ENCODE results near the gene SCIMP.
"Not testable (repeated sequence)": the region's sequence is repeated elsewhere in the genome, so short reads cannot be mapped to it uniquely, and the experiment has no call there.

Gene SCIMP

GRCh38 chr17:5237541-5238016 is 2.9 kb upstream of the SCIMP start:
- DNase-seq: no peak

- DNase-seq: no peak
Measured at GRCh38 chr17:5236938-5237540, 2.4 kb upstream of the SCIMP start.

- not testable (repeated sequence) for DNase-seq
Measured at GRCh38 chr17:5233492-5233891, 1.2 kb downstream of the SCIMP start.

GRCh38 chr17:5226940-5227878 is 7.5 kb downstream of the SCIMP start:
- DNase-seq: no peak

GRCh38 chr17:5225668-5226457 is 8.8 kb downstream of the SCIMP start:
- DNase-seq: no peak

- DNase-seq: not testable (repeated sequence)
Measured at GRCh38 chr17:5221912-5222311, 12.7 kb downstream of the SCIMP start.

GRCh38 chr17:5220074-5220473 is 14.6 kb downstream of the SCIMP start:
- no peak for DNase-seq

- DNase-seq: no peak
Measured at GRCh38 chr17:5219536-5219935, 15.1 kb downstream of the SCIMP start.

GRCh38 chr17:5217562-5217961 is 17.1 kb downstream of the SCIMP start:
- DNase-seq: not testable (repeated sequence)

- DNase-seq: no peak
Measured at GRCh38 chr17:5211458-5211857, 23.2 kb downstream of the SCIMP start.

GRCh38 chr17:5210614-5211252 is 23.9 kb downstream of the SCIMP start:
- no peak for DNase-seq

GRCh38 chr17:5210091-5210490 is 24.6 kb downstream of the SCIMP start:
- DNase-seq: no peak

GRCh38 chr17:5209396-5209795 is 25.3 kb downstream of the SCIMP start:
- no peak for DNase-seq

GRCh38 chr17:5203908-5204294 is 30.8 kb downstream of the SCIMP start:
- no peak for DNase-seq

GRCh38 chr17:5203178-5203907 is 31.3 kb downstream of the SCIMP start:
- no peak for DNase-seq

- no peak for DNase-seq
Measured at GRCh38 chr17:5201011-5201410, 33.6 kb downstream of the SCIMP start.

- no peak for DNase-seq
Measured at GRCh38 chr17:5200360-5200759, 34.3 kb downstream of the SCIMP start.

- DNase-seq: no peak
Measured at GRCh38 chr17:5198472-5198871, 36.2 kb downstream of the SCIMP start.

- DNase-seq: no peak
Measured at GRCh38 chr17:5194346-5194745, 40.3 kb downstream of the SCIMP start.

GRCh38 chr17:5191541-5192417 is 42.9 kb downstream of the SCIMP start, which contains the start of gene ZNF594:
Gene ZNF594, minus strand, starts transcription at chr17:5191868. Its CDS starts 7,612 bp downstream, at chr17:5184256.
- peak; percentile 95 for DNase-seq

GRCh38 chr17:5184288-5184687 is 50.4 kb downstream of the SCIMP start:
- no peak for DNase-seq

Data from NCI-H2171 treated with DMSO at 0.1 percent for 48 hours (cell line).